Liver (tissue), 9 donors: ENCODE measurements around the gene XKR7. TPM values are rescaled to one million over a fixed set of nuclear protein-coding genes. Genes with fewer than 3 reads are reported as not detected.

Experiments used
- DNase-seq: peaks from one replicate; pipeline ENCODE4 v3.0.0-alpha.2; 2017; ENCODE audit warnings: low spot score
- H3K27ac ChIP-seq, 2 donors: one replicate each; pipeline ENCODE4 v1.7.0; 2013; ENCODE audit warnings: inconsistent platforms in 2 of 2, low read length in 2 of 2, control low read depth in 1 of 2, low read depth in 1 of 2, mild to moderate bottlenecking in 1 of 2
- H3K27me3 ChIP-seq, 4 donors: one replicate each; pipeline versions ENCODE4 v1.6.1 to v1.7.0; 2013; ENCODE audit warnings: low read length in 3 of 4, inconsistent platforms in 1 of 4, mild to moderate bottlenecking in 1 of 4, moderate library complexity in 1 of 4; ENCODE audit not compliant: control insufficient read depth in 4 of 4, insufficient read depth in 4 of 4
- H3K36me3 ChIP-seq, 4 donors: one replicate each; pipeline versions ENCODE4 v1.6.1 to v1.7.0; 2013; ENCODE audit warnings: low read length in 3 of 4, mild to moderate bottlenecking in 3 of 4, low read depth in 1 of 4, moderate library complexity in 1 of 4; ENCODE audit not compliant: control insufficient read depth in 4 of 4, insufficient read depth in 3 of 4
- H3K4me1 ChIP-seq, 4 donors: one replicate each; pipeline versions ENCODE4 v1.6.1 to v1.7.0; 2013; ENCODE audit warnings: low read length in 3 of 4, mild to moderate bottlenecking in 3 of 4, moderate library complexity in 1 of 4; ENCODE audit not compliant: control insufficient read depth in 4 of 4, insufficient read depth in 4 of 4
- H3K4me3 ChIP-seq, 3 donors: one replicate each; pipeline versions ENCODE4 v1.6.1 to v1.7.0; 2013; ENCODE audit warnings: low read length in 3 of 3, control low read depth in 1 of 3, low read depth in 1 of 3, mild to moderate bottlenecking in 1 of 3
- H3K9ac ChIP-seq, 2 donors: one replicate each; pipeline ENCODE4 v1.7.0; 2013; ENCODE audit warnings: low read length in 2 of 2, mild to moderate bottlenecking in 2 of 2, moderate library complexity in 2 of 2, control low read depth in 1 of 2, low read depth in 1 of 2
- H3K9me3 ChIP-seq, 4 donors: one replicate each; pipeline versions ENCODE4 v1.6.1 to v1.7.0; 2013; ENCODE audit warnings: low read length in 3 of 4; ENCODE audit not compliant: control insufficient read depth in 4 of 4
- ATF3 ChIP-seq: IDR thresholded peaks from 2 replicates; pipeline ENCODE4 v1.6.1; 2016; ENCODE audit warnings: antibody characterized with exemption
- EGR1 ChIP-seq, 2 donors: IDR thresholded peaks; 2 replicates each; pipeline ENCODE4 v1.6.1; 2016 to 2018; ENCODE audit warnings: antibody characterized with exemption in 2 of 2, low read depth in 2 of 2
- FOXA1 ChIP-seq: IDR thresholded peaks from 2 replicates; pipeline ENCODE4 v1.6.1; 2016; ENCODE audit warnings: antibody characterized with exemption
- FOXA2 ChIP-seq: IDR thresholded peaks from 2 replicates; pipeline ENCODE4 v1.6.1; 2016; ENCODE audit warnings: antibody characterized with exemption
- HNF4A ChIP-seq, 2 donors: conservative IDR thresholded peaks; 2 replicates each; pipeline ENCODE4 v1.6.1; 2016; ENCODE audit warnings: antibody characterized with exemption in 2 of 2, mild to moderate bottlenecking in 2 of 2
- JUND ChIP-seq, 2 donors: IDR thresholded peaks; 2 replicates each; pipeline ENCODE4 v1.6.1; 2016; ENCODE audit warnings: antibody characterized with exemption in 2 of 2
- MAX ChIP-seq: IDR thresholded peaks from 2 replicates; pipeline ENCODE4 v1.6.1; 2016; ENCODE audit warnings: antibody characterized with exemption
- RAD21 ChIP-seq, 2 donors: IDR thresholded peaks; 2 replicates each; pipeline ENCODE4 v1.6.1; 2016; ENCODE audit warnings: antibody characterized with exemption in 2 of 2, mild to moderate bottlenecking in 2 of 2
- SP1 ChIP-seq: IDR thresholded peaks from 2 replicates; pipeline ENCODE4 v1.6.1; 2018; ENCODE audit warnings: antibody characterized with exemption, mild to moderate bottlenecking
- TAF1 ChIP-seq: conservative IDR thresholded peaks from 2 replicates; pipeline ENCODE4 v1.6.1; 2016; ENCODE audit warnings: antibody characterized with exemption, mild to moderate bottlenecking
- YY1 ChIP-seq: IDR thresholded peaks from 2 replicates; pipeline ENCODE4 v1.6.1; 2016; ENCODE audit warnings: antibody characterized with exemption, mild to moderate bottlenecking
- ZBTB33 ChIP-seq: IDR thresholded peaks from 2 replicates; pipeline ENCODE4 v1.6.1; 2016; ENCODE audit warnings: antibody characterized with exemption
- WGBS: extraction: QIAGEN DNeasy Blood & Tissue Kit; methylation state at CpG from one replicate; pipeline ENCODE4 v1.1.7; 2013; 5-methylcytosine and 5-hydroxymethylcytosine counted together
- polyA plus RNA-seq, 2 donors: library from polyadenylated mRNA; stranded (reverse) in 1 of 2; unstranded in 1 of 2; fragments of 200-250 nt in 1 of 2; fragments of >200 nt in 1 of 2; fragmentation: Nextera tagmentation in 1 of 2; extraction: Ambion mirVana in 1 of 2; gene quantifications; one replicate each; pipeline versions ENCODE4 v1.2.1 to v1.2.3, GENCODE V29; 2013 to 2015
- total RNA-seq, 2 donors: library from RNA; depleted of rRNA; stranded (reverse); fragments of >200 nt; gene quantifications; one replicate each; pipeline ENCODE4 v1.2.3, GENCODE V29; 2014
- TF ChIP-seq, protein P1 (sequence below): fragments of 150-350 bp; IDR thresholded peaks from 2 replicates; pipeline ENCODE4 v1.5.1; 2017; ENCODE audit warnings: improper control_type of control experiment, low read depth, low read length; ENCODE audit not compliant: missing input control
- TF ChIP-seq, protein P2 (sequence below): IDR thresholded peaks from 2 replicates; pipeline ENCODE4 v1.6.1; 2016; ENCODE audit warnings: antibody characterized with exemption, mild to moderate bottlenecking
- donor health status: healthy.
- donor health status: healthy.
- donor health status: healthy.
- donor health status: healthy.
- donor health status: healthy.

The XKR7 gene
- total and polyA plus RNA-seq, 4 donors: under 0.01 to 0.05 TPM; not detected in 2

DNA sequence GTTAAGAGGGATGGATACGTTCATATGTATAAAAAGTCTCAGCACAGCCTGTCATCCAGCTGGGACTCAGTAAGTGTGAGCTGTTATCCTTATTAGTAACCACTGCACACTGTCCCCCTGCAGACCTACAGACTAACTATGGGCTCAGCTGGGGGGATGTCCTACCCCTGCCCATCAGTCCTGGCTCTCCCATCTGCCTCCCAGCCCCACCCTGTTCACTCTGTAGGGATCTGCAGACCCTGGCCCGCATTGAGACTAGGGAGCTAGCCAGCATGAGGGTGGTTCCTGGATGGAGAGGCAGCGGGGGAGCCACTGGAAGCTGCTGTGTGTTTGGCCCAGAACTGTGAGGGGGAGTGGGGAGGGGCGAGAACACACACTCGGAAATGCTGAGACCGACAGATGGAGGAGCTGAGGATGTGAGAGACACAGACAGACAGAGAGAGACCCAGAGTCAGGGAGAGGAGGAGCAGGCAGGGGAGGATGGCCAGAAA, 17.1 kb downstream of the XKR7 start:
- WGBS: 42% methylated on average over 6 of the region's 6 CpGs
- no peak for DNase-seq
- H3K27ac ChIP-seq: no peak overlapping the region

More for the DNA sequence above, 17.1 kb downstream of the XKR7 start:
- Histone ChIP-seq H3K9ac (no peak overlapping the region), H3K4me1 (no peaks in the 10 kb centered on the region), H3K27me3 (peaks cover 0 to 4% (median 2%) of the 10 kb centered on the region in 4 donors), H3K4me3 (no peak overlapping the region), H3K9me3 (no peaks in the 10 kb centered on the region), H3K36me3 (no peaks in the 10 kb centered on the region)
- TF ChIP-seq ATF3 (no peak), FOXA1 (no peak), TAF1 (no peak), MAX (no peak), ZBTB33 (no peak), SP1 (no peak), FOXA2 (no peak), YY1 (no peak), EGR1 (IDR thresholded peaks at IDR 0.05; ENCODE audit: low read depth in 2 of 2) (no peak), JUND (IDR thresholded peaks at IDR 0.05) (no peak), RAD21 (IDR thresholded peaks at IDR 0.05) (no peak), HNF4A (conservative IDR thresholded peaks at IDR 0.05) (no peak)
- TF ChIP-seq, protein P1, sequence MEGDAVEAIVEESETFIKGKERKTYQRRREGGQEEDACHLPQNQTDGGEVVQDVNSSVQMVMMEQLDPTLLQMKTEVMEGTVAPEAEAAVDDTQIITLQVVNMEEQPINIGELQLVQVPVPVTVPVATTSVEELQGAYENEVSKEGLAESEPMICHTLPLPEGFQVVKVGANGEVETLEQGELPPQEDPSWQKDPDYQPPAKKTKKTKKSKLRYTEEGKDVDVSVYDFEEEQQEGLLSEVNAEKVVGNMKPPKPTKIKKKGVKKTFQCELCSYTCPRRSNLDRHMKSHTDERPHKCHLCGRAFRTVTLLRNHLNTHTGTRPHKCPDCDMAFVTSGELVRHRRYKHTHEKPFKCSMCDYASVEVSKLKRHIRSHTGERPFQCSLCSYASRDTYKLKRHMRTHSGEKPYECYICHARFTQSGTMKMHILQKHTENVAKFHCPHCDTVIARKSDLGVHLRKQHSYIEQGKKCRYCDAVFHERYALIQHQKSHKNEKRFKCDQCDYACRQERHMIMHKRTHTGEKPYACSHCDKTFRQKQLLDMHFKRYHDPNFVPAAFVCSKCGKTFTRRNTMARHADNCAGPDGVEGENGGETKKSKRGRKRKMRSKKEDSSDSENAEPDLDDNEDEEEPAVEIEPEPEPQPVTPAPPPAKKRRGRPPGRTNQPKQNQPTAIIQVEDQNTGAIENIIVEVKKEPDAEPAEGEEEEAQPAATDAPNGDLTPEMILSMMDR: no peak
- TF ChIP-seq, protein P2, sequence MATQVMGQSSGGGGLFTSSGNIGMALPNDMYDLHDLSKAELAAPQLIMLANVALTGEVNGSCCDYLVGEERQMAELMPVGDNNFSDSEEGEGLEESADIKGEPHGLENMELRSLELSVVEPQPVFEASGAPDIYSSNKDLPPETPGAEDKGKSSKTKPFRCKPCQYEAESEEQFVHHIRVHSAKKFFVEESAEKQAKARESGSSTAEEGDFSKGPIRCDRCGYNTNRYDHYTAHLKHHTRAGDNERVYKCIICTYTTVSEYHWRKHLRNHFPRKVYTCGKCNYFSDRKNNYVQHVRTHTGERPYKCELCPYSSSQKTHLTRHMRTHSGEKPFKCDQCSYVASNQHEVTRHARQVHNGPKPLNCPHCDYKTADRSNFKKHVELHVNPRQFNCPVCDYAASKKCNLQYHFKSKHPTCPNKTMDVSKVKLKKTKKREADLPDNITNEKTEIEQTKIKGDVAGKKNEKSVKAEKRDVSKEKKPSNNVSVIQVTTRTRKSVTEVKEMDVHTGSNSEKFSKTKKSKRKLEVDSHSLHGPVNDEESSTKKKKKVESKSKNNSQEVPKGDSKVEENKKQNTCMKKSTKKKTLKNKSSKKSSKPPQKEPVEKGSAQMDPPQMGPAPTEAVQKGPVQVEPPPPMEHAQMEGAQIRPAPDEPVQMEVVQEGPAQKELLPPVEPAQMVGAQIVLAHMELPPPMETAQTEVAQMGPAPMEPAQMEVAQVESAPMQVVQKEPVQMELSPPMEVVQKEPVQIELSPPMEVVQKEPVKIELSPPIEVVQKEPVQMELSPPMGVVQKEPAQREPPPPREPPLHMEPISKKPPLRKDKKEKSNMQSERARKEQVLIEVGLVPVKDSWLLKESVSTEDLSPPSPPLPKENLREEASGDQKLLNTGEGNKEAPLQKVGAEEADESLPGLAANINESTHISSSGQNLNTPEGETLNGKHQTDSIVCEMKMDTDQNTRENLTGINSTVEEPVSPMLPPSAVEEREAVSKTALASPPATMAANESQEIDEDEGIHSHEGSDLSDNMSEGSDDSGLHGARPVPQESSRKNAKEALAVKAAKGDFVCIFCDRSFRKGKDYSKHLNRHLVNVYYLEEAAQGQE: no peak
